ENCODE measurements around the gene NSUN7. TPM values are rescaled to one million over a fixed set of nuclear protein-coding genes. Genes with fewer than 3 reads are reported as not detected.

The NSUN7 gene, protein sequence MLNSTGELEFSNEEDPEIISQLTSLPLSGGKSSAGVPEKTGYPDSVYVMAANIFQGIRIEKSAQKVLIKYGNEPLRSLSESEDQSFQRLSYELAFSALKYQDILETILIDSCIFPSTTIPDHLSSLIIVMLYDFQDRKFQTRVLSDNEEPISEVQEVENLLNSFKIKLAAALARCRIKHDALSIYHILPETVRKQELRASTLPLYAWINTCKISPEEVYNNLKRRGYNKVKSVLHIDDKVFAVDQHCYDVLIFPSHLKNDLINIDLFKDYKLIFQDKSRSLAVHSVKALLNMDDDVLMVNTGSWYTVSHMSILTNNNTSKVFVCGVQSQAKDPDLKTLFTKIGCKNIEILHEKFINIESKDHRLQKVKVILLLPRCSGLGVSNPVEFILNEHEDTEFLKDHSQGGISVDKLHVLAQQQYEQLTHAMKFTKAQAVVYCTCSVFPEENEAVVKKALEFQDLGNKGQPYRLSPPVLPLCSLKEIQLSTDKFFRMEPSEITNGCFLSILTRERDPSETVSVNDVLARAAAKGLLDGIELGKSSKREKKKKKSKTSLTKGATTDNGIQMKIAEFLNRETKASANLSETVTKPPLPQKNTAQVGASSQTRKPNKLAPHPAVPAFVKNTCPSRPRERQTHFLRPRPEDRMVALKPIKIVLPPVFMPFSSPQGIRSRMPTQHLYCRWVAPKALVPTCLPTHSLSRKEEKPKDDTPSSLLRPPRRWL
- 0.34 and 0.87 TPM in 2 replicates for total RNA-seq

DNA sequence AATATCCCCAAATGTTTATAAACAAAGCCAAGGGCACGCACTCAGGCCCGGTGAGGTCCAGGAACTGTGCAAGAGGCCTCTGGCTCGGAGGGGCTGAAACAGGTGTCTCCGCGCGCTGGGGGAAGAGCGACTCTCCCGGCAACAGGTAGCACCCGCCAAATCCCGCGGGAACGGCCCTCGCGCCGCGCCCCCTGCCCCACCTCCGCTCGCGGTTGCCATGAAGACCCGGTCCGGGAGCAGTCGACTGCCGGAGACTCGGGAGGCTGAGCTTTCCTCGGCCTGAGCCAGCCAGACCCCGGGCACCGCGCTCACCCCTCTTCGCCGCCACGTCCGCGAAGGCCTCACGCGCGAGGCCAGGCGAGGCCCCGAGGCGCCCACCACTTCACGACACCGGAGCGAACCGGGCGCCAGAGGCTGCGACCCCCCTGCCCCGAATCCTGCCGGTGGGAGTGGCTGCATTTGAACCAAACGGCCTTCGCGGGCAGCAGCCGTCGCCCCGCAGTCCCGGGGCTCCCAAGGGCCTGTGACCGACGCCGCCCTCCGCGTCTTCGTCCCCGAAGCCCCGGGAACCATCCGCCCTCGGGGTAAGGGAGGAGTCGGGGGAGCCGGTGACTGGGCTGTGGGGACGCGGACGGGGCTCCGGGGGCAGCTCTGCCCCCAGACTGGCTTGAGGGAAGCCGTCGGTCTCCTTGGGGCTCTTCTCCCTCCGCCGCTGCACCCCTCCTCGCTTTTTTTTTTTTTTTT is at the start of gene NSUN7:
Gene NSUN7 (plus strand): TSS at position 239 of the 744 bp plus-strand sequence. CDS start 739 bp downstream, outside the sequence.

Other genes starting within 250 kb of the NSUN7 start
- gene RBM47, start 120.1 kb upstream of the NSUN7 start, total RNA-seq, result 0.05 and 0.07 TPM in 2 replicates